ENCODE data around the gene ZBTB34. TPM values are rescaled to one million over a fixed set of nuclear protein-coding genes. Genes with fewer than 3 reads are reported as not detected.

ZBTB34 gene
- total and polyA plus RNA-seq, 12 donors, result 1.6 to 6.5 (median 5.1) TPM

GRCh38 chr9:126876531-126876930 is 16.1 kb downstream of the ZBTB34 start:
- TF ChIP-seq, protein P1, sequence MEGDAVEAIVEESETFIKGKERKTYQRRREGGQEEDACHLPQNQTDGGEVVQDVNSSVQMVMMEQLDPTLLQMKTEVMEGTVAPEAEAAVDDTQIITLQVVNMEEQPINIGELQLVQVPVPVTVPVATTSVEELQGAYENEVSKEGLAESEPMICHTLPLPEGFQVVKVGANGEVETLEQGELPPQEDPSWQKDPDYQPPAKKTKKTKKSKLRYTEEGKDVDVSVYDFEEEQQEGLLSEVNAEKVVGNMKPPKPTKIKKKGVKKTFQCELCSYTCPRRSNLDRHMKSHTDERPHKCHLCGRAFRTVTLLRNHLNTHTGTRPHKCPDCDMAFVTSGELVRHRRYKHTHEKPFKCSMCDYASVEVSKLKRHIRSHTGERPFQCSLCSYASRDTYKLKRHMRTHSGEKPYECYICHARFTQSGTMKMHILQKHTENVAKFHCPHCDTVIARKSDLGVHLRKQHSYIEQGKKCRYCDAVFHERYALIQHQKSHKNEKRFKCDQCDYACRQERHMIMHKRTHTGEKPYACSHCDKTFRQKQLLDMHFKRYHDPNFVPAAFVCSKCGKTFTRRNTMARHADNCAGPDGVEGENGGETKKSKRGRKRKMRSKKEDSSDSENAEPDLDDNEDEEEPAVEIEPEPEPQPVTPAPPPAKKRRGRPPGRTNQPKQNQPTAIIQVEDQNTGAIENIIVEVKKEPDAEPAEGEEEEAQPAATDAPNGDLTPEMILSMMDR (IDR thresholded peaks at IDR 0.05), result no peak
- peaks cover 0 to 52% (median 11%) of the 10 kb centered on the region in 9 donors for H3K36me3 ChIP-seq
- 83 to 84% methylated on average over 4 of the region's 4 CpGs for WGBS, 2 donors
- no peaks in the 10 kb centered on the region for H3K27me3 ChIP-seq
- ATAC-seq (no peak), DNase-seq (no peak)
- H3K27ac ChIP-seq, result no peak overlapping the region
- no peak overlapping the region for H3K4me3 ChIP-seq
- intact Hi-C loops (cut with DNase I), result no loop called here
- H3K4me1 ChIP-seq, result peaks cover 0 to 21% (median 12%) of the 10 kb centered on the region in 9 donors
- H3K9me3 ChIP-seq, result no peaks in the 10 kb centered on the region

- no peak for DNase-seq
- H3K4me1 ChIP-seq, result peaks cover 0 to 21% (median 12%) of the 10 kb centered on the region in 9 donors
- peaks cover 0 to 61% (median 11%) of the 10 kb centered on the region in 9 donors for H3K36me3 ChIP-seq
- ATAC-seq, result no peak
- H3K4me3 ChIP-seq, result no peak overlapping the region
- no peaks in the 10 kb centered on the region for H3K27me3 ChIP-seq
- no peak overlapping the region for H3K27ac ChIP-seq
- no peaks in the 10 kb centered on the region for H3K9me3 ChIP-seq
- TF ChIP-seq, protein P1 (IDR thresholded peaks at IDR 0.05), result no peak
- WGBS, 2 donors, result 76 to 80% methylated on average over 9 of the region's 9 CpGs
- intact Hi-C loops (cut with DNase I), result no loop called here
Measured at GRCh38 chr9:126877418-126877817, 17.0 kb downstream of the ZBTB34 start.

- Histone ChIP-seq H3K27me3 (no peaks in the 10 kb centered on the region), H3K27ac (no peak overlapping the region), H3K36me3 (peaks cover 0 to 69% (median 11%) of the 10 kb centered on the region in 9 donors), H3K4me3 (no peak overlapping the region), H3K9me3 (no peaks in the 10 kb centered on the region), H3K4me1 (peaks cover 0 to 25% (median 11%) of the 10 kb centered on the region in 9 donors)
- 82 to 85% methylated on average over 9 of the region's 9 CpGs for WGBS, 2 donors
- ATAC-seq, result peak in 1 of 8 donors; percentile 27
- no peak for DNase-seq
- TF ChIP-seq, protein P1 (IDR thresholded peaks at IDR 0.05), result no peak
- intact Hi-C loops (cut with DNase I), result no loop called here
Measured at GRCh38 chr9:126879288-126879687, 18.8 kb downstream of the ZBTB34 start.

DNA sequence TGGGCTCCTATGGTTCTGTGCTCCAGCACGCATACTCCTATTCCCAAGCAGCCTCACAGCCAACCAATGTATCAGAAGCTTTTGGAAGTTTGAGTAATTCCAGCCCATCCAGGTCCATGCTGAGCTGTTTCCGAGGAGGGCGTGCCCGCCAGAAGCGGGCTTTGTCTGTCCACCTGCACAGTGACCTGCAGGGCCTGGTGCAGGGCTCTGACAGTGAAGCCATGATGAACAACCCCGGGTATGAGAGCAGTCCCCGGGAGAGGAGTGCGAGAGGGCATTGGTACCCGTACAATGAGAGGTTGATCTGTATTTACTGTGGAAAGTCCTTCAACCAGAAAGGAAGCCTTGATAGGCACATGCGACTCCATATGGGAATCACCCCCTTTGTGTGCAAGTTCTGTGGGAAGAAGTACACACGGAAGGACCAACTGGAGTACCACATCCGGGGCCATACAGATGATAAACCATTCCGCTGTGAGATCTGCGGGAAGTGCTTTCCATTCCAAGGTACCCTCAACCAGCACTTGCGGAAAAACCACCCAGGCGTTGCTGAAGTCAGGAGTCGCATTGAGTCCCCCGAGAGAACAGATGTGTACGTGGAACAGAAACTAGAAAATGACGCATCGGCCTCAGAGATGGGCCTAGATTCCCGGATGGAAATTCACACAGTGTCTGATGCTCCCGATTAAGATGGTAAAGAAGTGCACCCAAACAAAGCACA is 19.9 kb downstream of the ZBTB34 start:
- DNase-seq, result no peak
- 97 to 98% methylated on average over 23 of the region's 23 CpGs for WGBS, 2 donors
- Histone ChIP-seq H3K4me3 (no peak overlapping the region), H3K36me3 (peaks cover 0 to 69% (median 11%) of the 10 kb centered on the region in 9 donors), H3K9me3 (no peaks in the 10 kb centered on the region), H3K27ac (no peak overlapping the region), H3K4me1 (peaks cover 0 to 26% (median 12%) of the 10 kb centered on the region in 9 donors), H3K27me3 (no peaks in the 10 kb centered on the region)
- intact Hi-C loops (cut with DNase I), result no loop called here
- TF ChIP-seq, protein P1 (IDR thresholded peaks at IDR 0.05), result no peak
- ATAC-seq, result peak in 2 of 8 donors; percentile 13 to 45
